ENCODE measurements around the gene PGBD2. TPM values are rescaled to one million over a fixed set of nuclear protein-coding genes. Genes with fewer than 3 reads are reported as not detected.

Gene PGBD2
- total and polyA plus RNA-seq, 10 of the 15 experiments (the other 5 are each of a cell fraction or from before 2014, with no cell fraction given) = 4.0 to 10.3 (median 4.5) TPM

DNA sequence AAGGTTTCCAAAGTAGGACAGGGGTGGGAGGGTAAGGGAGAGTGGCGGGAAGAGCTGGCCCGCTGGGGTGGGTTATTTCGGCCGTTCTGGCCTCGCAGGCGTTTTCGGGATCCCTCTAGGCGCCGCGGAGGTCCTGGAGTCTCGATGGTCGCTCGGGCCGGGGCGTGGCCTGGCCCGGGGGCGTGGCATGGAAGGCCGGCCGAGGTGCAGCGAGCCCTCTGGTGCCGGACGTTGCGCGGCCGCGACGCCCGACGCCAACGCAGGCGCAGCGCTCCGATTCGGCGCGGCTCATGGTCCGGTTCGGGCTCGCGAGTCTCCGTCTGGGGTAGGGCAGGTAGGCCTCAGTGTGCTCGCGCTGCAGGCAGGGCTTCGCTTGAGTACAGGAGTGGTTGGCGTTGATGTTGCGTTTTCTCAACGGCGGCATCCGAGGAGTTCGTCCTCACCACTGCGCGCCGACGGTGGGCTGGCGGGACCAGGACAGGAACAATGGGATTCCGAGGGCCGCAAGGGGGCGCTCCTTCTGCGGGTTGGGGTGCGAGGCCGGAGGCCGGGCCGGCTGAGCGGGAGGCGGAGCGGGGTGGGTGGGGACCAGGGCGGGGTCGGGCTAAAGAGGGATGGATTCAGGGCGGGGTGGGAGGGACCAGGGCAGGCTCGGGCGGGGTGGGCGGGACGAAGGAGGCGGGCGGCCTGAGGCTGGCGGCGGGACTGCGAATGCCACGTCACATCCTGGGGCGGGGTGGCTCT is at the start of gene PGBD2 (continued):
- TF ChIP-seq, protein P1, sequence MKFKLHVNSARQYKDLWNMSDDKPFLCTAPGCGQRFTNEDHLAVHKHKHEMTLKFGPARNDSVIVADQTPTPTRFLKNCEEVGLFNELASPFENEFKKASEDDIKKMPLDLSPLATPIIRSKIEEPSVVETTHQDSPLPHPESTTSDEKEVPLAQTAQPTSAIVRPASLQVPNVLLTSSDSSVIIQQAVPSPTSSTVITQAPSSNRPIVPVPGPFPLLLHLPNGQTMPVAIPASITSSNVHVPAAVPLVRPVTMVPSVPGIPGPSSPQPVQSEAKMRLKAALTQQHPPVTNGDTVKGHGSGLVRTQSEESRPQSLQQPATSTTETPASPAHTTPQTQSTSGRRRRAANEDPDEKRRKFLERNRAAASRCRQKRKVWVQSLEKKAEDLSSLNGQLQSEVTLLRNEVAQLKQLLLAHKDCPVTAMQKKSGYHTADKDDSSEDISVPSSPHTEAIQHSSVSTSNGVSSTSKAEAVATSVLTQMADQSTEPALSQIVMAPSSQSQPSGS (IDR thresholded peaks at IDR 0.05; ENCODE audit: low read length) = no peak
- no peak for TF ChIP-seq MEF2A (IDR thresholded peaks at IDR 0.05; ENCODE audit: insufficient read depth, low read depth, low read length)
- peak; percentile 36; the same call in 1 of the 2 replicates for TF ChIP-seq SMC3 (IDR thresholded peaks at IDR 0.05; ENCODE audit: borderline replicate concordance, low read length)
- TF ChIP-seq ATF7 (IDR thresholded peaks at IDR 0.05; ENCODE audit: low read depth) = 0 out of 2 replicates have a peak, but pooled peaks have one; percentile 16
- TF ChIP-seq, protein P2, sequence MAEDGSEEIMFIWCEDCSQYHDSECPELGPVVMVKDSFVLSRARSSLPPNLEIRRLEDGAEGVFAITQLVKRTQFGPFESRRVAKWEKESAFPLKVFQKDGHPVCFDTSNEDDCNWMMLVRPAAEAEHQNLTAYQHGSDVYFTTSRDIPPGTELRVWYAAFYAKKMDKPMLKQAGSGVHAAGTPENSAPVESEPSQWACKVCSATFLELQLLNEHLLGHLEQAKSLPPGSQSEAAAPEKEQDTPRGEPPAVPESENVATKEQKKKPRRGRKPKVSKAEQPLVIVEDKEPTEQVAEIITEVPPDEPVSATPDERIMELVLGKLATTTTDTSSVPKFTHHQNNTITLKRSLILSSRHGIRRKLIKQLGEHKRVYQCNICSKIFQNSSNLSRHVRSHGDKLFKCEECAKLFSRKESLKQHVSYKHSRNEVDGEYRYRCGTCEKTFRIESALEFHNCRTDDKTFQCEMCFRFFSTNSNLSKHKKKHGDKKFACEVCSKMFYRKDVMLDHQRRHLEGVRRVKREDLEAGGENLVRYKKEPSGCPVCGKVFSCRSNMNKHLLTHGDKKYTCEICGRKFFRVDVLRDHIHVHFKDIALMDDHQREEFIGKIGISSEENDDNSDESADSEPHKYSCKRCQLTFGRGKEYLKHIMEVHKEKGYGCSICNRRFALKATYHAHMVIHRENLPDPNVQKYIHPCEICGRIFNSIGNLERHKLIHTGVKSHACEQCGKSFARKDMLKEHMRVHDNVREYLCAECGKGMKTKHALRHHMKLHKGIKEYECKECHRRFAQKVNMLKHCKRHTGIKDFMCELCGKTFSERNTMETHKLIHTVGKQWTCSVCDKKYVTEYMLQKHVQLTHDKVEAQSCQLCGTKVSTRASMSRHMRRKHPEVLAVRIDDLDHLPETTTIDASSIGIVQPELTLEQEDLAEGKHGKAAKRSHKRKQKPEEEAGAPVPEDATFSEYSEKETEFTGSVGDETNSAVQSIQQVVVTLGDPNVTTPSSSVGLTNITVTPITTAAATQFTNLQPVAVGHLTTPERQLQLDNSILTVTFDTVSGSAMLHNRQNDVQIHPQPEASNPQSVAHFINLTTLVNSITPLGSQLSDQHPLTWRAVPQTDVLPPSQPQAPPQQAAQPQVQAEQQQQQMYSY (CRISPR knock-in tag; IDR thresholded peaks at IDR 0.05) = no peak
- no peak for TF ChIP-seq CEBPB (IDR thresholded peaks at IDR 0.05; ENCODE audit: borderline replicate concordance in 1 of 2, low read depth in 2 of 2, low read length in 2 of 2)
- TF ChIP-seq IKZF2 (IDR thresholded peaks at IDR 0.05) = no peak
- TF ChIP-seq ZNF274 (IDR thresholded peaks at IDR 0.05; ENCODE audit: insufficient read depth, insufficient read length) = no peak
- no peak for TF ChIP-seq KDM1A (IDR thresholded peaks at IDR 0.05; ENCODE audit: borderline replicate concordance)
- no peak; the same call in 1 of the 2 replicates for TF ChIP-seq CBX5 (IDR thresholded peaks at IDR 0.05; ENCODE audit: low read depth)
